ENCODE results near the gene CPM.

CPM gene

GRCh38 chr12:68970951-68971350, 38.0 kb upstream of the CPM start:
- no peaks in the 10 kb centered on the region for H3K9me3 ChIP-seq (ENCODE audit: severe bottlenecking)
- no peak overlapping the region for H3K27ac ChIP-seq
- TF ChIP-seq, protein P1, sequence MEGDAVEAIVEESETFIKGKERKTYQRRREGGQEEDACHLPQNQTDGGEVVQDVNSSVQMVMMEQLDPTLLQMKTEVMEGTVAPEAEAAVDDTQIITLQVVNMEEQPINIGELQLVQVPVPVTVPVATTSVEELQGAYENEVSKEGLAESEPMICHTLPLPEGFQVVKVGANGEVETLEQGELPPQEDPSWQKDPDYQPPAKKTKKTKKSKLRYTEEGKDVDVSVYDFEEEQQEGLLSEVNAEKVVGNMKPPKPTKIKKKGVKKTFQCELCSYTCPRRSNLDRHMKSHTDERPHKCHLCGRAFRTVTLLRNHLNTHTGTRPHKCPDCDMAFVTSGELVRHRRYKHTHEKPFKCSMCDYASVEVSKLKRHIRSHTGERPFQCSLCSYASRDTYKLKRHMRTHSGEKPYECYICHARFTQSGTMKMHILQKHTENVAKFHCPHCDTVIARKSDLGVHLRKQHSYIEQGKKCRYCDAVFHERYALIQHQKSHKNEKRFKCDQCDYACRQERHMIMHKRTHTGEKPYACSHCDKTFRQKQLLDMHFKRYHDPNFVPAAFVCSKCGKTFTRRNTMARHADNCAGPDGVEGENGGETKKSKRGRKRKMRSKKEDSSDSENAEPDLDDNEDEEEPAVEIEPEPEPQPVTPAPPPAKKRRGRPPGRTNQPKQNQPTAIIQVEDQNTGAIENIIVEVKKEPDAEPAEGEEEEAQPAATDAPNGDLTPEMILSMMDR (IDR thresholded peaks at IDR 0.05; ENCODE audit: low read depth, low read length): no peak
- DNase-seq: no peak
- no peak overlapping the region for H3K4me3 ChIP-seq (ENCODE audit: low read depth, low read length)
- H3K36me3 ChIP-seq: no peaks in the 10 kb centered on the region
- H3K27me3 ChIP-seq (ENCODE audit: insufficient read depth, low read depth, severe bottlenecking): no peaks in the 10 kb centered on the region

DNA sequence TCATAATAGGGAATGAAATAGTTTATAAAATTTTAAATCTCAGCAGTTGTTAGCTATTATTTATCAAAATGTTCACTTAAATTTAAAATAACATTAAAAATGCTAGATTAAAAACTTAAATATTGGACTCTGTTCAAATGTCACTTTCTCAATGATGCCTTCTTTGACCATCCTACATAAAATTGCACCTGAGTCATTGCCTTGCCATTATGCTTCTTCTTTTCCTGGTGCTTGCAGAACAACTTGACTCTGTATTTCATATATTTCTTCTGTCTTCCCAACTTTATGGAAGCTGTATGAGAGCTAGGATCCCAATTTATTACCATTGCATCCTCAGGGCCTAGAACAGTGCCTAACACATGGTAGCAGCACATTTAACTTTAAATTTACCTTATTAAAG, 37.3 kb upstream of the CPM start:
- Histone ChIP-seq H3K27ac (no peak overlapping the region), H3K27me3 (ENCODE audit: insufficient read depth, low read depth, severe bottlenecking) (no peaks in the 10 kb centered on the region), H3K9me3 (ENCODE audit: severe bottlenecking) (no peaks in the 10 kb centered on the region), H3K4me3 (ENCODE audit: low read depth, low read length) (no peak overlapping the region), H3K36me3 (no peaks in the 10 kb centered on the region)
- TF ChIP-seq, protein P1 (IDR thresholded peaks at IDR 0.05; ENCODE audit: low read depth, low read length): no peak
- no peak for DNase-seq

- no peak for DNase-seq
- Histone ChIP-seq H3K27ac (no peak overlapping the region), H3K4me3 (ENCODE audit: low read depth, low read length) (no peak overlapping the region), H3K36me3 (no peaks in the 10 kb centered on the region), H3K27me3 (ENCODE audit: insufficient read depth, low read depth, severe bottlenecking) (no peaks in the 10 kb centered on the region), H3K9me3 (ENCODE audit: severe bottlenecking) (no peaks in the 10 kb centered on the region)
- TF ChIP-seq, protein P1 (IDR thresholded peaks at IDR 0.05; ENCODE audit: low read depth, low read length): no peak
Observed at GRCh38 chr12:68967046-68967445, 34.1 kb upstream of the CPM start.

DNA sequence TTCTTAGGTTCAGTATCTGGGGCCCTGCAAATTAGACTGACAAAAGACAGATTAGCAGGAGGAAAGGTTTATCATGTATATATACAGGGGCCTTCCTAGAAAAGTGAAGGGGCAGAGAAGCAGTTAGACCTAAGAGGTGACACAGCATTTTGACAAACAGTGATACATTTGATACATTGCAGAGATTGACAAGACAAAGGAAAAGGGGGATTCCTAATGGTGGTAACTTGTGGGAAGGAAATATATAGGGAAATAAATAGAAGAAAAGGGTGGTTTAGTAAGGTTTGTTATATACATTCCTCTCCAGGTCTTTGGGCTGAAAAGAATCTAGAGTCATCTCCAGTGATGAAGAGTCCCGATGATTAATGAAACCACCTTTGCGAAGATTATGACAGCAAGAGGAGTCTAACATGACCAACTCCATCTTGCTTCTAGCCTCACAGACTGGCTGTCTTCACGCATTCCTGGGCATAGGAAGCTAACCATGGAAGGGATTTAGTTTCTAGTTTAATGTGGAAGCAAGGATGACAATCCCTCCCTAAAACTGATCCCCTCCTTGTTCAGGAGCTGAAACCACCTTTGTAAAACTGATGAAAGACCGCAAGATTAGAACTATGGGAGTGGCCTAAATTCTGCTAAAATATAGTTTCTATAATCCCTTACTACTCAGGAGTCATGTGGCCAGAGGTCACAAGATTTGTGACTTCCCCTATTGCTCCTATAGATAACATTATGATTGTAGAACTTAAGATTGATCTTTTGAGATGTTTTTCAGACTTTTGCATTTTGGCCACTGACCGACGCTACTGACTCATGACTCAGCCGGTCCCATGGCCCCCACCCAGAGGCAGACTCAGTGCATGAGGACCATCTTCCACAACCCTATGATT, 31.1 kb upstream of the CPM start:
- DNase-seq: no peak
- TF ChIP-seq, protein P1 (IDR thresholded peaks at IDR 0.05; ENCODE audit: low read depth, low read length): no peak
- Histone ChIP-seq H3K4me3 (ENCODE audit: low read depth, low read length) (no peak overlapping the region), H3K36me3 (no peaks in the 10 kb centered on the region), H3K9me3 (ENCODE audit: severe bottlenecking) (no peaks in the 10 kb centered on the region), H3K27me3 (ENCODE audit: insufficient read depth, low read depth, severe bottlenecking) (no peaks in the 10 kb centered on the region), H3K27ac (no peak overlapping the region)

DNA sequence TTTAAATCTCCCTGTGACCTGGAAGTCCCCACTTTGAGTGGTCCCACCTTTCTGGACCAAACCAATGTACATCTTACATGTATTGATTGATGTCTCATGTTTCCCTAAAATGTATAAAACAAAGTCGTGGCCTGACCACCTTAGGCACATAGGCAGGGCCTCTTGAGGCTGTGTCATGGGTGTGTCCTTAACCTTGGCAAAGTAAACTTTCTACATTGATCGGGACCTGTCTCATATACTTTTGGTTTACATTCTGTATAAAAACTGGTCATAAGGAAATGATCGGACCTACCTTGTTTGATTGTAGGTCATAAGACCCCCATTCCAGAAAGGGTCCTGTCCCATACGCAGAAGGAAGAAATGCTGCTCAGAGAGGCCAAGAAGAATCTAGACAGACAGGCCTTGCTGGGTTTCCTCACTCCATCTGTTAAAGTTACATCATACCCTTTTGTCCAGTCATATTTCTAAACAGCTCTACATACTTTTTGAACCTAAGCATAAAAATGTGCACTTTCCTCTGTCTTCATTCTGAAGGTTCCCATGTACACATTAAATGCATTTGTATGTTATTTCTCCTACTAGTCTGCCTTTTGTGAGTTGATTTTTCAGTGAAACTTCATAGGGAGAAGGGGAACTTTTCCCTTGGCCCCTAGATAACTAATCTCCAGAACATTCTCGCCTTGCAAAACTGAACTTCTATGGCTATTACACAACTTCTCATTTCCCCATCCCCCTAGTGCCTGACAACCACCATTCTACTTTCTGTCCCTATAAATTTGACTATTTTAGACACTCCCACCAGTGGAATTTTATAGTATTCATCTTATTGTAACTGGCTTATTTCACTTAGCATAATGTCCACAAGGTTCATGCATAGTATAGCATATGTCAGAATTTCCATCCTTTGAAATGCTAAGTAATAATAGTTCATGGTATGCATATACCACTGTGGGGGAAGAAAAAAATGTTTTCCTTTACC, 30.2 kb upstream of the CPM start:
- Histone ChIP-seq H3K4me3 (ENCODE audit: low read depth, low read length) (no peak overlapping the region), H3K9me3 (ENCODE audit: severe bottlenecking) (no peaks in the 10 kb centered on the region), H3K36me3 (no peaks in the 10 kb centered on the region), H3K27me3 (ENCODE audit: insufficient read depth, low read depth, severe bottlenecking) (no peaks in the 10 kb centered on the region), H3K27ac (no peak overlapping the region)
- TF ChIP-seq, protein P1 (IDR thresholded peaks at IDR 0.05; ENCODE audit: low read depth, low read length): no peak
- no peak for DNase-seq
